ENCODE results near the gene RTL5.
"Not testable (repeated sequence)": the region's sequence is repeated elsewhere in the genome, so short reads cannot be mapped to it uniquely, and the experiment has no call there.

The RTL5 gene

GRCh38 chrX:72131317-72132294 is at the start of gene RTL5:
Gene RTL5 (minus strand): TSS chrX:72131915.
- peak; percentile 24 to 40 for DNase-seq (ENCODE audit: low read depth in 1 of 2, low spot score in 1 of 2)

GRCh38 chrX:72180539-72180938 is 48.8 kb upstream of the RTL5 start:
- DNase-seq (ENCODE audit: low read depth in 1 of 2, low spot score in 1 of 2), result no peak

GRCh38 chrX:72176981-72177380 is 45.3 kb upstream of the RTL5 start:
- DNase-seq (ENCODE audit: low read depth in 1 of 2, low spot score in 1 of 2), result no peak

GRCh38 chrX:72176289-72176688 is 44.6 kb upstream of the RTL5 start:
- DNase-seq (ENCODE audit: low read depth in 1 of 2, low spot score in 1 of 2), result not testable (repeated sequence)

GRCh38 chrX:72169008-72169728 is 37.5 kb upstream of the RTL5 start:
- peak in 1 of 2 donors; percentile 2 for DNase-seq (ENCODE audit: low read depth in 1 of 2, low spot score in 1 of 2)

GRCh38 chrX:72165551-72165950 is 33.8 kb upstream of the RTL5 start:
- no peak for DNase-seq (ENCODE audit: low read depth in 1 of 2, low spot score in 1 of 2)

- DNase-seq (ENCODE audit: low read depth in 1 of 2, low spot score in 1 of 2), result no peak
Observed at GRCh38 chrX:72159769-72160168, 28.1 kb upstream of the RTL5 start.

GRCh38 chrX:72158773-72159172 is 27.1 kb upstream of the RTL5 start:
- no peak for DNase-seq (ENCODE audit: low read depth in 1 of 2, low spot score in 1 of 2)

- DNase-seq (ENCODE audit: low read depth in 1 of 2, low spot score in 1 of 2), result no peak
Observed at GRCh38 chrX:72146527-72146926, 14.8 kb upstream of the RTL5 start.

GRCh38 chrX:72145181-72145580 is 13.5 kb upstream of the RTL5 start:
- no peak for DNase-seq (ENCODE audit: low read depth in 1 of 2, low spot score in 1 of 2)

- no peak for DNase-seq (ENCODE audit: low read depth in 1 of 2, low spot score in 1 of 2)
Observed at GRCh38 chrX:72143609-72143907, 11.8 kb upstream of the RTL5 start.

GRCh38 chrX:72142794-72143608 is 11.3 kb upstream of the RTL5 start:
- DNase-seq (ENCODE audit: low read depth in 1 of 2, low spot score in 1 of 2), result no peak

- no peak for DNase-seq (ENCODE audit: low read depth in 1 of 2, low spot score in 1 of 2)
Observed at GRCh38 chrX:72142094-72142793, 10.5 kb upstream of the RTL5 start.

GRCh38 chrX:72141372-72142004 is 9.8 kb upstream of the RTL5 start:
- DNase-seq (ENCODE audit: low read depth in 1 of 2, low spot score in 1 of 2), result no peak

GRCh38 chrX:72139538-72139937 is 7.8 kb upstream of the RTL5 start:
- DNase-seq (ENCODE audit: low read depth in 1 of 2, low spot score in 1 of 2), result no peak

- no peak for DNase-seq (ENCODE audit: low read depth in 1 of 2, low spot score in 1 of 2)
Observed at GRCh38 chrX:72137846-72138495, 6.3 kb upstream of the RTL5 start.

- DNase-seq (ENCODE audit: low read depth in 1 of 2, low spot score in 1 of 2), result no peak
Observed at GRCh38 chrX:72133851-72134546, 2.3 kb upstream of the RTL5 start.

- DNase-seq (ENCODE audit: low read depth in 1 of 2, low spot score in 1 of 2), result no peak
Observed at GRCh38 chrX:72132456-72132855, 741 bp upstream of the RTL5 start.

- DNase-seq (ENCODE audit: low read depth in 1 of 2, low spot score in 1 of 2), result no peak
Observed at GRCh38 chrX:72130762-72131250, 909 bp downstream of the RTL5 start.
